ENCODE data around the gene CCDC106. TPM values are rescaled to one million over a fixed set of nuclear protein-coding genes. Genes with fewer than 3 reads are reported as not detected.

The CCDC106 gene
- total and polyA plus RNA-seq, 2 donors, result 4.1 to 17.7 TPM

DNA sequence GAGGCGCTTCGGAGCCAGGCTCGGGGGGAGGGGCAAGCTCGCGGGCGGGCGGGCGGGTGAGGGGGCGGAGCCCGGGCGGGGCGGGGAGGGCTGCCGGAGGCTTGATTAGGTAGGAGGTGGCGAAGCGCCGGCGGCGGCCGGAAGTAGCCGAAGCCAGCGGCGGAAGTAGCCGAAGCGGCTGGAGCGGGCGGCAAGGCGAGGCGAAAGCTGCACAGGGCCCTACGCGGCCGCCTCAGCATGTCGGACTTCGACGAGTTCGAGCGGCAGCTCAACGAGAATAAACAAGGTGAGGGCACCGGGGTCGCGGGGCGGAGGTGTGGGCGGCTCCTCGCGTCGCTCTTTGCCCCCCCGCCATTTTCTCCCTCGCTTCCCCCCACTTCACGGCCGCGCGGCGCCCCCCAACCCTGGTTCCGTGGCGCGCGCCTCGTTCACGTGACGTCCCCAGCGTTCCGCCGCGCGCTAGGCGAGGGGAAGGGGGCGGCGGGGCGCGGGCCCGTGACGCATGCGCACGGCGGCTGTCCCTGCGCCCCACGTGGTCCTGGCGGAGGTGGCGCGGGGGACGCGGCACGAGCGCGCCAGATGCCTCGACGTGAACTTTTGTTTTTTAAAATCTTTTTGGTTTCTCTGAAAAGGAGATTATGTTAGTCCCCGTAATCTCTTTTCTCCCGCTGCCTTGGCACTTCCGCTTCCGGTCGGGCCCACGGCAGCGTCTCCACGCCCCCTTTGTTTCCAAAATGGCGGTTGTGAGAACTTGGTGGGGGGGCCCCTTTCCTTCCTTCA is 7.0 kb downstream of the CCDC106 start, which contains the start of gene U2AF2:
TSS of gene U2AF2 (plus strand) at position 168 of the 780 bp plus-strand sequence. CDS start at position 238, 70 bp downstream.
- H3K27ac ChIP-seq (ENCODE audit: low read depth), result peak within 1 kb of the TSS; percentile 96
- H3K36me3 ChIP-seq (ENCODE audit: insufficient read depth), result peaks cover 4% of the 10 kb centered on the region
- H3K4me1 ChIP-seq (ENCODE audit: insufficient read depth), result no peaks in the 10 kb centered on the region
- under 1% methylated on average over 92 of the region's 95 CpGs for WGBS
- H3K4me3 ChIP-seq (ENCODE audit: low read depth, low read length), result peak within 1 kb of the TSS; percentile 85
- no peak for DNase-seq (ENCODE audit: extremely low spot score)

GRCh38 chr19:55655648-55656040 is 7.6 kb downstream of the CCDC106 start:
- no peak for DNase-seq (ENCODE audit: extremely low spot score)
- peaks cover 4% of the 10 kb centered on the region for H3K36me3 ChIP-seq (ENCODE audit: insufficient read depth)
- H3K27ac ChIP-seq (ENCODE audit: low read depth), result no peak overlapping the region
- H3K4me3 ChIP-seq (ENCODE audit: low read depth, low read length), result peak overlapping the region; percentile 85
- under 1% methylated on average over 19 of the region's 19 CpGs for WGBS
- H3K4me1 ChIP-seq (ENCODE audit: insufficient read depth), result no peaks in the 10 kb centered on the region

- no peak overlapping the region for H3K27ac ChIP-seq (ENCODE audit: low read depth)
- 55% methylated on average over 7 of the region's 7 CpGs for WGBS
- H3K36me3 ChIP-seq (ENCODE audit: insufficient read depth), result peaks cover 7% of the 10 kb centered on the region
- DNase-seq (ENCODE audit: extremely low spot score), result no peak
- H3K4me3 ChIP-seq (ENCODE audit: low read depth, low read length), result peak overlapping the region; percentile 85
- H3K4me1 ChIP-seq (ENCODE audit: insufficient read depth), result no peaks in the 10 kb centered on the region
Measured at GRCh38 chr19:55656552-55656951, 8.5 kb downstream of the CCDC106 start.

- DNase-seq (ENCODE audit: extremely low spot score), result no peak
- Histone ChIP-seq H3K4me1 (ENCODE audit: insufficient read depth) (no peaks in the 10 kb centered on the region), H3K36me3 (ENCODE audit: insufficient read depth) (peaks cover 10% of the 10 kb centered on the region), H3K4me3 (ENCODE audit: low read depth, low read length) (no peak overlapping the region), H3K27ac (ENCODE audit: low read depth) (no peak overlapping the region)
- 53% methylated on average over 18 of the region's 18 CpGs for WGBS
Measured at GRCh38 chr19:55656988-55657747, 9.2 kb downstream of the CCDC106 start.

- WGBS, result 91% methylated on average over 37 of the region's 37 CpGs
- peaks cover 18% of the 10 kb centered on the region for H3K36me3 ChIP-seq (ENCODE audit: insufficient read depth)
- no peaks in the 10 kb centered on the region for H3K4me1 ChIP-seq (ENCODE audit: insufficient read depth)
Measured at GRCh38 chr19:55658846-55659459, 10.9 kb downstream of the CCDC106 start.

DNA sequence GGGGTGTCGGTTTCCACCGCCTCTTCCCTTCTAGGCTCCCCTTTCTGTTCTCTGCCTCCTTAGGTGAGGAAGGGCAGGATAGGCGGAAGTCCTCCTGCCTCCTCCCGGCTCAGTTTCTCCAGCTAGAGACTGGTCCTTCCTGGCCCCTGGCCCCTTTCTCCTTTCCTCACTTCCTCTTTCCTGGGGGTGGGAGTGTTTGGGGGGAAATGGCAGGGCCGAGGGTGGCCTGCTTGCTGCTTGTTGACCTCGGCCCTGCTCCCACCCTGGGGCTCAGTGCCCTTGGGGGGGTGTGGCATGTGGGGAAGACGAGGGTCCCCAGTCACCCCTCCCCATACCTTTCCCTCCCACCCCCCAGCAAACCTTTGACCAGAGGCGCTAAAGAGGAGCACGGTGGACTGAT is 11.8 kb downstream of the CCDC106 start:
- peaks cover 18% of the 10 kb centered on the region for H3K36me3 ChIP-seq (ENCODE audit: insufficient read depth)
- WGBS, result 71% methylated on average over 9 of the region's 9 CpGs

More at GRCh38 chr19:55658846-55659459, 10.9 kb downstream of the CCDC106 start:
- DNase-seq (ENCODE audit: extremely low spot score), result no peak
- H3K27ac ChIP-seq (ENCODE audit: low read depth), result no peak overlapping the region
- H3K4me3 ChIP-seq (ENCODE audit: low read depth, low read length), result no peak overlapping the region

GRCh38 chr19:55660404-55660803 is 12.4 kb downstream of the CCDC106 start:
- no peak overlapping the region for H3K27ac ChIP-seq (ENCODE audit: low read depth)
- H3K4me1 ChIP-seq (ENCODE audit: insufficient read depth), result no peaks in the 10 kb centered on the region
- peaks cover 18% of the 10 kb centered on the region for H3K36me3 ChIP-seq (ENCODE audit: insufficient read depth)
- WGBS, result 85% methylated on average over 12 of the region's 12 CpGs
- no peak for DNase-seq (ENCODE audit: extremely low spot score)
- H3K4me3 ChIP-seq (ENCODE audit: low read depth, low read length), result no peak overlapping the region

More for the DNA sequence above, 11.8 kb downstream of the CCDC106 start:
- H3K4me1 ChIP-seq (ENCODE audit: insufficient read depth), result no peaks in the 10 kb centered on the region
- H3K4me3 ChIP-seq (ENCODE audit: low read depth, low read length), result no peak overlapping the region
- no peak for DNase-seq (ENCODE audit: extremely low spot score)
- no peak overlapping the region for H3K27ac ChIP-seq (ENCODE audit: low read depth)

DNA sequence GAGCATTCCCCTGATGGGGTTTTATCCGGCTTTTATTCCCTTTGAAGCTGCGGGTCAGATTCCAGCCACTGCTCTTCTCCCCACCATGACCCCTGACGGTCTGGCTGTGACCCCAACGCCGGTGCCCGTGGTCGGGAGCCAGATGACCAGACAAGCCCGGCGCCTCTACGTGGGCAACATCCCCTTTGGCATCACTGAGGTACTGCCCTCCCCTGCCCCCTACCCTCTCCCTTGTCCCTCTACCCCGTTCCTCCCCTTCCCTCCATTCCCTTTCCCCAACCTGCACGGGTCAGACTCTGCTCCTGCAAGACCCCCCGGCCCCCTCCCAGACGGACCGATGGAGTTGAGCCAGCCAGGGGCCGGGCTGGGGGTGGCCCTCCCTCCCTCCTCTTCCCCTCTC is 13.0 kb downstream of the CCDC106 start:
- peaks cover 18% of the 10 kb centered on the region for H3K36me3 ChIP-seq (ENCODE audit: insufficient read depth)
- WGBS, result 72% methylated on average over 16 of the region's 16 CpGs
- DNase-seq (ENCODE audit: extremely low spot score), result no peak
- no peaks in the 10 kb centered on the region for H3K4me1 ChIP-seq (ENCODE audit: insufficient read depth)
- H3K4me3 ChIP-seq (ENCODE audit: low read depth, low read length), result no peak overlapping the region
- no peak overlapping the region for H3K27ac ChIP-seq (ENCODE audit: low read depth)

DNA sequence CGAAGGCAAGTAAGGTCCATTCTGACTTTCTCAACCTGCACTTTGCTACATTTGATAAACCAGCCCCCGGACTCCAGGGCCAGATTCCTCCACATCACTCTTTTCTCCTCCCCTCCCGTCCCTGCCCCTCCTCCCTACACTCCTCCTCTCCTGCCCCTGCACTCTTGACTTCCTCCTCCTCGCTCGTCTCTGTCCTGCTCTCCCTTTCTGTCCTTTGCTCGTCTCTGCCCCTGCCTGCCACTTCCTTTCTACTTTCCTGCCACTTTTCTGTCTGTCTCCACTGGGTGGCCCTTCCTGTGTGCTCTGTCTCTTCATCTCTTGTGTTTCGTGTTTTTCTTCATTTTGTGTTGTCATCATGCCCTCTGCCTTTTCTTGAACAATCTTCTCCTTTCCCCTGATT is 13.8 kb downstream of the CCDC106 start:
- no peak for DNase-seq (ENCODE audit: extremely low spot score)
- no peak overlapping the region for H3K4me3 ChIP-seq (ENCODE audit: low read depth, low read length)
- 64% methylated on average over 7 of the region's 7 CpGs for WGBS
- no peaks in the 10 kb centered on the region for H3K4me1 ChIP-seq (ENCODE audit: insufficient read depth)
- H3K27ac ChIP-seq (ENCODE audit: low read depth), result no peak overlapping the region
- H3K36me3 ChIP-seq (ENCODE audit: insufficient read depth), result peaks cover 23% of the 10 kb centered on the region

DNA sequence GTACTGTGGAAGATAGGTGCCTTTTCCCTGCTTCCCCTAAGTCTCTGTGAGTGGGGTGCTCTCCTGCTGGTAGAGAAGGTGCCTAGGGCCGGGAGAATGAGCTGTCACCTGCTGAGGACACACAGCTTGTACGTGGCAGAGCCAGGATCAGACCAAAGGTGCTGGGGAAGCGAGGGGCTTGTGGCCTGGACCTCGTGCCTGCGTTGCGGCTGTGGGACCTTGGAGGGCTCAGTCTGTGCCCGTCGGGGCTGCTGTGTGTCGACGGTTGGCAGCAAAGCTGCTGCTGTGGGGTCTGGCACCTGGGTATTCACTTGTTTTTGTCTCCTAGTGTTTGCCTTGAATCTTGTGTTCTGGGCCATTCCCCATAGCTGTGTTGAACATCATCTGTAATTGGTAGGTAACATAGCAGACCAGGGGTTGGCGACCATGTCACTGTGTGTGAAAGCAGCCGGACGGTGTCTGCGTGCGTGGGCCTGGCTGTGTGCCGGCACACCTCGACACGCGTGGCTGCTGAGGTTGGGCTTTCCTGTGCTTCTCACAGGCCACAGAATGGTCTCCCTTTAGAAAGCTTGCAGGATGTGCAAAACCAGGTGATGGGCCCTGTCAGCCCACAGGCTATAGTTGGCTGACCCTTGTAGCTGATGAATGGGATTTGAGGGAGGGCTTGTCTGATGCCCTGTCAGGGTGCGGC is 16.0 kb downstream of the CCDC106 start:
- DNase-seq (ENCODE audit: extremely low spot score), result no peak
- H3K36me3 ChIP-seq (ENCODE audit: insufficient read depth), result peaks cover 25% of the 10 kb centered on the region
- no peak overlapping the region for H3K4me3 ChIP-seq (ENCODE audit: low read depth, low read length)
- no peak overlapping the region for H3K27ac ChIP-seq (ENCODE audit: low read depth)
- no peaks in the 10 kb centered on the region for H3K4me1 ChIP-seq (ENCODE audit: insufficient read depth)
- 88% methylated on average over 20 of the region's 20 CpGs for WGBS

DNA sequence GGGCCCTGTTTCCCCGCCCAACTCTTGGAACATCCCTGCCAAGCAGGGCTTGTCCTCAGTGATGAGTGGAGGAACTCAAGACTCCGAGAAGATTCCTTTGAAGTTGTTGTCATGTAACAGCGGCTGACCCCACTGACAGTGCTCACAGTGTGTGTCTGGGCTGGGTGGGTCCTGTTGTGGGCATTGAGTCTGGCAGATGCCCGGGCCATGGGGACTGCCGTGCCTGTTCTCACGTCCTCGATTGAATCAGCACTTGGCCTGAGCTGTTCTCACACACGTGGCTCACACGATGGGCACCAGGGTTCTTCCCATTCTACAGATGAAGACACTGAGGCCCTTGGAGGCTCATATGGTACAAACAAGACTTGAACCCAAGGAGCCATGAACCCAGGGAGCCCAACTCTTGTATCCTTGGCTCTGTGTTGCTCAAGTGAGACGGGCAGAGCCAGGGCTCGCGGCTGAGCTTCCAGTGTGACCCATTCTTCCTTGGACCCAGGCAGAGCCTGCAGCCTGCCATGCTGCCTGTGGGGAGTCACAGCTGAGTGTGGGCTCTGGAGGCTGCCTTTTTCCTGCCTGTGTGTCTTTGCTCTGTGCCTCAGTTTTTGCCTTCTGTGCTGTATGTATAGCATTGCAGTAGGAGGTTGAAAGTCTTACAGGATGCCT is 18.5 kb downstream of the CCDC106 start:
- Histone ChIP-seq H3K36me3 (ENCODE audit: insufficient read depth) (peaks cover 30% of the 10 kb centered on the region), H3K4me3 (ENCODE audit: low read depth, low read length) (no peak overlapping the region), H3K27ac (ENCODE audit: low read depth) (no peak overlapping the region), H3K4me1 (ENCODE audit: insufficient read depth) (no peaks in the 10 kb centered on the region)
- DNase-seq (ENCODE audit: extremely low spot score), result no peak
- 86% methylated on average over 12 of the region's 12 CpGs for WGBS

DNA sequence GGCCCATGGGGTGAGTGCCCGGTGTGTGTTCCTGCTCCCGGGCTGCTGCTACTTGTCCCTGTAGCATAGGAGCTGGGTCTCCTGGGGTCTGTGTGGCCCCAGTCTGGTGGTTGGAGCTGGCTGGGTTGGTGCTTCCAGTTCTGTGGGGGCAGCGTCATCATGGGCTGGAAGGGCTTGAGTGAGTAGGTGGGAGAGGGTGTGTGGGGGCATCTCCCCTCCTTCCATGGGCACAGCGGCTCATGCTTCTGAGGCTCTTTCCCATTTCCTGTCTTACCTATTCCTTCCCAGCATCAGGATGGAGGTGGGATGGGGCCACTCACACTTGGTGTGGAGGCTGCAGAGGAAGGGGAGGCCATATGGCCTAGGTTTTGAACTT is 19.0 kb downstream of the CCDC106 start:
- peaks cover 27% of the 10 kb centered on the region for H3K36me3 ChIP-seq (ENCODE audit: insufficient read depth)
- H3K4me1 ChIP-seq (ENCODE audit: insufficient read depth), result no peaks in the 10 kb centered on the region
- no peak overlapping the region for H3K27ac ChIP-seq (ENCODE audit: low read depth)
- 79% methylated on average over 4 of the region's 4 CpGs for WGBS
- DNase-seq (ENCODE audit: extremely low spot score), result no peak
- H3K4me3 ChIP-seq (ENCODE audit: low read depth, low read length), result no peak overlapping the region

GRCh38 chr19:55667511-55667910 is 19.5 kb downstream of the CCDC106 start:
- Histone ChIP-seq H3K4me3 (ENCODE audit: low read depth, low read length) (no peak overlapping the region), H3K27ac (ENCODE audit: low read depth) (no peak overlapping the region), H3K36me3 (ENCODE audit: insufficient read depth) (peaks cover 26% of the 10 kb centered on the region), H3K4me1 (ENCODE audit: insufficient read depth) (no peaks in the 10 kb centered on the region)
- WGBS, result 88% methylated on average over 12 of the region's 12 CpGs
- no peak for DNase-seq (ENCODE audit: extremely low spot score)
